Bronchial smooth muscle cell (primary cell): ENCODE results near the gene ARMH4. TPM values are rescaled to one million over a fixed set of nuclear protein-coding genes. Genes with fewer than 3 reads are reported as not detected.

Experiments
- total RNA-seq: library from RNA; depleted of rRNA; stranded (reverse); fragments of >200 nt; gene quantifications from 2 replicates; pipeline ENCODE4 v1.2.1, GENCODE V29; 2014

Gene ARMH4
- 2.8 and 3.0 TPM in 2 replicates for total RNA-seq

GRCh38 chr14:58152014-58152857 lies at the start of gene ARMH4:
Gene ARMH4, minus strand, starts transcription at chr14:58152213. Its CDS starts 12,855 bp downstream, at chr14:58139358.

GRCh38 chr14:58199726-58200479 lies 47.9 kb upstream of the ARMH4 start, which contains the start of gene ACTR10:
Gene ACTR10, plus strand, starts transcription at chr14:58200149. Its CDS starts 69 bp downstream, at chr14:58200218.

Other genes with a start within 250 kb of the ARMH4 start
- 39.4 and 43.4 TPM in 2 replicates for gene ACTR10, start 47.9 kb upstream of the ARMH4 start, total RNA-seq
- 41.0 and 60.2 TPM in 2 replicates for gene PSMA3, start 92.6 kb upstream of the ARMH4 start, total RNA-seq
- gene ARID4A, start 146.3 kb upstream of the ARMH4 start, total RNA-seq, result 9.9 and 10.6 TPM in 2 replicates
- not detected in 2 replicates for gene TOMM20L, start 243.7 kb upstream of the ARMH4 start, total RNA-seq